GM12875 (cell line): ENCODE data around the gene TBCA.

Experiments used
- H3K4me3 ChIP-seq: one replicate; pipeline ENCODE4 v1.5.1; 2011; ENCODE audit warnings: low read depth, low read length, control low read depth
- CTCF ChIP-seq: IDR thresholded peaks from 2 replicates; pipeline ENCODE4 v1.5.1; 2011; ENCODE audit warnings: low read depth, mild to moderate bottlenecking, control low read depth, inconsistent platforms, low read length, moderate library complexity, borderline replicate concordance; ENCODE audit not compliant: insufficient read depth

TBCA gene

GRCh38 chr5:77658662-77659061 is 117.5 kb downstream of the TBCA start:
- no peak overlapping the region for H3K4me3 ChIP-seq
- TF ChIP-seq CTCF, result no peak

GRCh38 chr5:77651343-77651742 is 124.8 kb downstream of the TBCA start:
- no peak for TF ChIP-seq CTCF
- no peak overlapping the region for H3K4me3 ChIP-seq

GRCh38 chr5:77650686-77651085 is 125.5 kb downstream of the TBCA start:
- TF ChIP-seq CTCF, result no peak
- H3K4me3 ChIP-seq, result no peak overlapping the region

- no peak for TF ChIP-seq CTCF
- no peak overlapping the region for H3K4me3 ChIP-seq
Measured at GRCh38 chr5:77649776-77650175, 126.4 kb downstream of the TBCA start.

GRCh38 chr5:77645995-77646639 is 130.0 kb downstream of the TBCA start:
- H3K4me3 ChIP-seq, result no peak overlapping the region
- TF ChIP-seq CTCF, result no peak

GRCh38 chr5:77645158-77645994 is 130.8 kb downstream of the TBCA start:
- TF ChIP-seq CTCF, result peak; percentile 79
- peak overlapping the region; percentile 51 for H3K4me3 ChIP-seq
